SK-N-SH (cell line): ENCODE measurements around the gene RAD52. TPM values are rescaled to one million over a fixed set of nuclear protein-coding genes. Genes with fewer than 3 reads are reported as not detected.

Experiments used
- CTCF ChIA-PET: fragments of 300-600, 350-600 bp; formaldehyde crosslinking; extraction: SDS; loops from one replicate; lab custom pipeline; 2021; lab: Yijun Ruan, JAX
- POLR2A ChIA-PET: fragments of 350-600 bp; sonication (Branson Sonifier 250); formaldehyde crosslinking; extraction: SDS; loops from one replicate; lab custom pipeline; 2020; ENCODE audit warnings: antibody characterized with exemption, inconsistent platforms; lab: Yijun Ruan, JAX
- DNase-seq: peaks from one replicate; pipeline ENCODE4 v3.0.0; 2012
- H2AFZ ChIP-seq: fragments of 200-600 bp; sonication (generic); 2 replicates; pipeline ENCODE4 v1.8.1; 2016; ENCODE audit warnings: antibody characterized with exemption, mild to moderate bottlenecking, low read depth
- H3F3A ChIP-seq: fragments of 200-600 bp; sonication (generic); replicated peaks from 2 replicates; pipeline ENCODE3; 2016; ENCODE audit warnings: antibody characterized with exemption, mild to moderate bottlenecking; ENCODE audit not compliant: insufficient read depth
- H3K27ac ChIP-seq, 2 experiments: fragments of 200-500 bp in 1 of 2; fragments of 200-600 bp in 1 of 2; sonication (Bioruptor generic) in 1 of 2; sonication (generic), shearing (Covaris generic) in 1 of 2; 2 replicates each; pipeline versions ENCODE4 v1.5.1 to v1.6.1; 2014 to 2016; ENCODE audit warnings: low read depth in 2 of 2, inconsistent platforms in 1 of 2, low read length in 1 of 2, mild to moderate bottlenecking in 1 of 2, mixed read lengths in 1 of 2
- H3K27me3 ChIP-seq: fragments of 200-600 bp; sonication (generic), shearing (Covaris generic); 2 replicates; pipeline ENCODE4 v1.6.1; 2016; ENCODE audit warnings: mixed run types; ENCODE audit not compliant: insufficient read depth
- H3K36me3 ChIP-seq, 2 experiments: fragments of 200-500 bp in 1 of 2; fragments of 200-600 bp in 1 of 2; sonication (Bioruptor generic) in 1 of 2; sonication (generic) in 1 of 2; replicated peaks in 1 of 2; 2 replicates each; pipeline versions ENCODE3 to v1.5.1; 2014 to 2016; ENCODE audit warnings: low read length in 1 of 2, mild to moderate bottlenecking in 1 of 2; ENCODE audit not compliant: insufficient read depth in 2 of 2, control insufficient read depth in 1 of 2
- H3K4me1 ChIP-seq, 2 experiments: fragments of 200-500 bp in 1 of 2; fragments of 200-600 bp in 1 of 2; sonication (Bioruptor generic) in 1 of 2; sonication (generic), shearing (Covaris generic) in 1 of 2; 2 replicates each; pipeline versions ENCODE4 v1.5.1 to v1.6.1; 2014 to 2016; ENCODE audit warnings: low read depth in 1 of 2, low read length in 1 of 2, mixed run types in 1 of 2; ENCODE audit not compliant: insufficient read depth in 2 of 2, control insufficient read depth in 1 of 2
- H3K4me2 ChIP-seq: fragments of 200-600 bp; sonication (generic), shearing (Covaris generic); 2 replicates; pipeline ENCODE4 v1.6.1; 2017; ENCODE audit warnings: mixed run types
- H3K4me3 ChIP-seq, 2 experiments: fragments of 200-500 bp in 1 of 2; fragments of 200-600 bp in 1 of 2; sonication (Bioruptor generic) in 1 of 2; sonication (generic), shearing (Covaris generic) in 1 of 2; 2 replicates each; pipeline versions ENCODE4 v1.5.1 to v1.8.1; 2014 to 2016; ENCODE audit warnings: low read depth in 2 of 2, inconsistent platforms in 1 of 2, low read length in 1 of 2, mild to moderate bottlenecking in 1 of 2, mixed read lengths in 1 of 2, moderate library complexity in 1 of 2
- H3K79me2 ChIP-seq: fragments of 200-600 bp; sonication (generic); 2 replicates; pipeline ENCODE4 v1.8.1; 2017; ENCODE audit warnings: mild to moderate bottlenecking; ENCODE audit not compliant: insufficient read depth
- H3K9ac ChIP-seq: fragments of 200-600 bp; sonication (generic); 2 replicates; pipeline ENCODE4 v1.6.1; 2017; ENCODE audit warnings: mixed run types
- H3K9me2 ChIP-seq: fragments of 200-600 bp; sonication (generic); 2 replicates; pipeline ENCODE4 v1.6.1; 2017; ENCODE audit warnings: mixed run types
- H3K9me3 ChIP-seq: fragments of 200-600 bp; sonication (generic); 2 replicates; pipeline ENCODE4 v1.6.1; 2017; ENCODE audit warnings: mixed run types, mild to moderate bottlenecking, moderate library complexity
- H4K20me1 ChIP-seq: fragments of 200-600 bp; sonication (generic); 2 replicates; pipeline ENCODE4 v1.6.1; 2017; ENCODE audit warnings: mild to moderate bottlenecking, mixed run types; ENCODE audit not compliant: insufficient read depth
- ELF1 ChIP-seq: IDR thresholded peaks from 2 replicates; pipeline ENCODE4 v1.4.0; 2012
- EZH2phosphoT487 ChIP-seq: fragments of 200-600 bp; sonication (generic); IDR thresholded peaks from 2 replicates; pipeline ENCODE4 v1.6.1; 2017; ENCODE audit warnings: low read depth, mixed run types, mild to moderate bottlenecking, antibody characterized with exemption, moderate library complexity, borderline replicate concordance
- FOSL2 ChIP-seq: IDR thresholded peaks from 2 replicates; pipeline ENCODE4 v1.4.0; 2012; ENCODE audit warnings: low read depth, mild to moderate bottlenecking, moderate library complexity, borderline replicate concordance
- IRF3 ChIP-seq: fragments of 150-350 bp; IDR thresholded peaks from 2 replicates; pipeline ENCODE4 v1.6.1; 2016; ENCODE audit warnings: mild to moderate bottlenecking, low read depth, low read length
- JUND ChIP-seq: IDR thresholded peaks from 2 replicates; pipeline ENCODE4 v1.4.0; 2012
- MAX ChIP-seq: IDR thresholded peaks from 2 replicates; pipeline ENCODE4 v1.4.0; 2012; ENCODE audit warnings: low read depth
- RAD21 ChIP-seq: IDR thresholded peaks from 2 replicates; pipeline ENCODE4 v1.6.1; 2012; ENCODE audit warnings: mild to moderate bottlenecking, low read length
- REST ChIP-seq: IDR thresholded peaks from 2 replicates; pipeline ENCODE4 v1.6.1; 2012; ENCODE audit warnings: mild to moderate bottlenecking, low read depth, low read length, moderate library complexity
- SMC3 ChIP-seq: IDR thresholded peaks from 2 replicates; pipeline ENCODE4 v1.6.1; 2012; ENCODE audit warnings: low read depth, low read length, improper control_type of control experiment
- TCF12 ChIP-seq: IDR thresholded peaks from 2 replicates; pipeline ENCODE4 v1.4.0; 2012
- USF2 ChIP-seq: fragments of 150-350 bp; IDR thresholded peaks from 2 replicates; pipeline ENCODE4 v1.6.1; 2017; ENCODE audit warnings: antibody characterized with exemption, low read length, low read depth, borderline replicate concordance
- WGBS: methylation state at CpG from one replicate; pipeline ENCODE4 v1.1.6; 2017; ENCODE audit warnings: low lambda C conversion rate; 5-methylcytosine and 5-hydroxymethylcytosine counted together
- polyA plus RNA-seq, 3 experiments: library from polyadenylated mRNA; depleted of rRNA; stranded (reverse); fragments of >200 nt; gene quantifications; 2 replicates each; pipeline ENCODE4 v1.2.3, GENCODE V29; 2012

RAD52 gene
- polyA plus RNA-seq, 1 of the 3 experiments (the other 2 are of a cell fraction), result 11.2 TPM

GRCh38 chr12:879641-880040 lies 69.9 kb downstream of the RAD52 start:
- no peaks in the 10 kb centered on the region for H3K79me2 ChIP-seq
- no peak overlapping the region for H2AFZ ChIP-seq
- H3K27me3 ChIP-seq, result no peaks in the 10 kb centered on the region
- H3K36me3 ChIP-seq, result peaks cover 82 to 85% of the 10 kb centered on the region in 2 experiments
- ChIA-PET POLR2A (no interaction called here), CTCF (no interaction called here)
- 85% methylated on average over 5 of the region's 5 CpGs for WGBS
- no peak overlapping the region for H3K4me3 ChIP-seq
- no peaks in the 10 kb centered on the region for H3K9me2 ChIP-seq
- H3K9me3 ChIP-seq, result no peaks in the 10 kb centered on the region
- no peaks in the 10 kb centered on the region for H4K20me1 ChIP-seq
- no peaks in the 10 kb centered on the region for H3F3A ChIP-seq
- no peak overlapping the region for H3K4me2 ChIP-seq
- H3K9ac ChIP-seq, result no peak overlapping the region
- DNase-seq, result no peak
- peaks cover 0 to 8% of the 10 kb centered on the region in 2 experiments; a peak in 1 of 4 replicates for H3K4me1 ChIP-seq
- H3K27ac ChIP-seq, result no peak overlapping the region
- TF ChIP-seq IRF3, result no peak
- TF ChIP-seq USF2, result no peak
- no peak for TF ChIP-seq ELF1
- TF ChIP-seq JUND, result no peak
- TF ChIP-seq SMC3, result no peak
- TF ChIP-seq MAX, result no peak
- TF ChIP-seq EZH2phosphoT487, result no peak

- POLR2A ChIA-PET, result no interaction called here
- H3K4me1 ChIP-seq, result no peaks in the 10 kb centered on the region
Measured at GRCh38 chr12:873954-874353, 75.5 kb downstream of the RAD52 start.

GRCh38 chr12:870378-870777 lies 79.1 kb downstream of the RAD52 start:
- Histone ChIP-seq H3F3A (no peaks in the 10 kb centered on the region), H3K9me3 (no peaks in the 10 kb centered on the region), H3K27me3 (no peaks in the 10 kb centered on the region), H3K4me1 (no peaks in the 10 kb centered on the region), H4K20me1 (no peaks in the 10 kb centered on the region), H2AFZ (no peak overlapping the region), H3K79me2 (peaks cover 5% of the 10 kb centered on the region; the same call in 1 of the 2 replicates), H3K27ac (no peak overlapping the region; a peak in 1 of 4 replicates), H3K4me3 (no peak overlapping the region), H3K4me2 (no peak overlapping the region), H3K36me3 (peaks cover 71 to 73% of the 10 kb centered on the region in 2 experiments), H3K9ac (no peak overlapping the region), H3K9me2 (no peaks in the 10 kb centered on the region)
- DNase-seq, result no peak
- 96% methylated on average over 1 of the region's 1 CpG for WGBS
- TF ChIP-seq REST (no peak), TCF12 (no peak)
- POLR2A ChIA-PET, result no interaction called here
- CTCF ChIA-PET, result interaction anchor here (1.1 kb wide), 1 partner anchor 301 kb away, joined by 3 read pairs; no protein-coding TSS in a partner anchor

More at GRCh38 chr12:873954-874353, 75.5 kb downstream of the RAD52 start:
- no peaks in the 10 kb centered on the region for H4K20me1 ChIP-seq
- no peak overlapping the region for H2AFZ ChIP-seq
- H3K27me3 ChIP-seq, result no peaks in the 10 kb centered on the region
- H3K9me2 ChIP-seq, result no peaks in the 10 kb centered on the region
- CTCF ChIA-PET, result interaction anchor here (0.9 to 1.5 kb wide), 5 partner anchors 57 to 327 kb away, joined by 3 to 4 read pairs (median 3); partner anchors contain the start of gene RAD52
- no peaks in the 10 kb centered on the region for H3F3A ChIP-seq
- TF ChIP-seq FOSL2, result peak; percentile 6; the same call in 1 of the 2 replicates
- no peak for TF ChIP-seq RAD21
- no peak overlapping the region; a peak in 1 of 4 replicates for H3K27ac ChIP-seq
- H3K36me3 ChIP-seq, result peaks cover 65 to 66% of the 10 kb centered on the region in 2 experiments
- H3K79me2 ChIP-seq, result 0 out of 2 replicates have a peak, but pooled peaks cover 2% of the 10 kb centered on the region
- no peak overlapping the region for H3K4me2 ChIP-seq
- H3K4me3 ChIP-seq, result no peak overlapping the region
- H3K9ac ChIP-seq, result no peak overlapping the region
- H3K9me3 ChIP-seq, result no peaks in the 10 kb centered on the region
- 88% methylated on average over 2 of the region's 2 CpGs for WGBS
- DNase-seq, result no peak
